Esophagus squamous epithelium (tissue), 4 donors: Measurements from ENCODE around the gene EXOC3L4.

Experiments used
- POLR2A ChIP-seq, 4 donors: fragments of 450-650 bp; IDR thresholded peaks; one replicate each; pipeline ENCODE4 v1.6.1; 2017; ENCODE audit warnings: antibody characterized with exemption in 4 of 4, mild to moderate bottlenecking in 4 of 4, moderate library complexity in 3 of 4
- TF ChIP-seq, protein P1 (sequence below), 6 experiments: fragments of 450-650 bp in 4 of 6; fragments of 200-600 bp in 2 of 6; sonication (generic) in 2 of 6; IDR thresholded peaks; one replicate each; pipeline ENCODE4 v1.5.1; 2016 to 2019; ENCODE audit warnings: antibody characterized with exemption in 6 of 6, mild to moderate bottlenecking in 4 of 6, moderate library complexity in 4 of 6

- TF ChIP-seq POLR2A (IDR thresholded peaks at IDR 0.05): no peak
- TF ChIP-seq, protein P1, sequence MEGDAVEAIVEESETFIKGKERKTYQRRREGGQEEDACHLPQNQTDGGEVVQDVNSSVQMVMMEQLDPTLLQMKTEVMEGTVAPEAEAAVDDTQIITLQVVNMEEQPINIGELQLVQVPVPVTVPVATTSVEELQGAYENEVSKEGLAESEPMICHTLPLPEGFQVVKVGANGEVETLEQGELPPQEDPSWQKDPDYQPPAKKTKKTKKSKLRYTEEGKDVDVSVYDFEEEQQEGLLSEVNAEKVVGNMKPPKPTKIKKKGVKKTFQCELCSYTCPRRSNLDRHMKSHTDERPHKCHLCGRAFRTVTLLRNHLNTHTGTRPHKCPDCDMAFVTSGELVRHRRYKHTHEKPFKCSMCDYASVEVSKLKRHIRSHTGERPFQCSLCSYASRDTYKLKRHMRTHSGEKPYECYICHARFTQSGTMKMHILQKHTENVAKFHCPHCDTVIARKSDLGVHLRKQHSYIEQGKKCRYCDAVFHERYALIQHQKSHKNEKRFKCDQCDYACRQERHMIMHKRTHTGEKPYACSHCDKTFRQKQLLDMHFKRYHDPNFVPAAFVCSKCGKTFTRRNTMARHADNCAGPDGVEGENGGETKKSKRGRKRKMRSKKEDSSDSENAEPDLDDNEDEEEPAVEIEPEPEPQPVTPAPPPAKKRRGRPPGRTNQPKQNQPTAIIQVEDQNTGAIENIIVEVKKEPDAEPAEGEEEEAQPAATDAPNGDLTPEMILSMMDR (IDR thresholded peaks at IDR 0.05): no peak
Measured at GRCh38 chr14:103134919-103135318, 40.4 kb downstream of the EXOC3L4 start.
